Glomerular visceral epithelial cell (primary cell): ENCODE results near the gene SLC48A1.
"Not testable (repeated sequence)": the region's sequence is repeated elsewhere in the genome, so short reads cannot be mapped to it uniquely, and the experiment has no call there.

Source experiments
- DNase-seq: peaks from one replicate; pipeline ENCODE4 v3.0.0-alpha.2; 2016; ENCODE audit errors: extremely low spot score

Gene SLC48A1

GRCh38 chr12:47811581-47812484 is 38.8 kb downstream of the SLC48A1 start:
- DNase-seq: no peak

DNA sequence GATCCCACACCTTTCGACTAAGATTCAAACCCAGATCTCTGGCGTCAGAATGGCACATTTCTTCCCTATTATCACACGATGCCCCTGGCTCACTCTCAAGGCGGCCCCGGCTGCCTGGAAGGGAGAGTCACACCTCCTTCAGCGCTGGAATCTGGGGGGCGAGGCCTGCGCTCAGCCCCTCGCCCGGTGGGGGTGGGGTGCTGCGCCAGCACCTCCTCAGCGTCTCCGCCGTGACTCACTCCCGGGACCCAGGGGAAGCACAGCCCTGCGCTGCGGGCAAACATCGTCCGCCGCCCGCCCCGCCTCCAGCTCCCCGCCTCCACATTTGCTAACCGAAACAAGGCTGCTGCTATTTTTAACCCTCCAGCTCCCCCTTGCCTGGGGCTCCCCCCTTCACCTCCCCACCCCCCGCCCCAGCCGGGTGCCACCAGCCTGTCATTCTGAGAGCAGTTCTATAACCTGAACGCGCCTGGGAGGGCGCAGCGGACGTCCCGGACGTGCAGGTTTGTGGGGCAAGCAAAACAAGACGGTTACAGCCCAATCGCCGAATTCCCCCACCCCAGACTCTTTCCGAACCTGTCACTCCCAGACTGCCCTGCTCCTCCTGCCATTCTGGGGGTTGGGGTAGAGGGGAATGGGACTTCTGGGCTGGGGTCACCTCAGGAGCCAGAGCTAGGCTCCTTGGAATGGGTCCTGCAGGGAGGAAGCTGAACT is 39.9 kb downstream of the SLC48A1 start:
- peak; percentile 88 for DNase-seq

- DNase-seq: no peak
These were observed 40.6 kb downstream of the SLC48A1 start for GRCh38 chr12:47813511-47814196.

GRCh38 chr12:47814539-47815170 is 41.6 kb downstream of the SLC48A1 start:
- no peak for DNase-seq

DNA sequence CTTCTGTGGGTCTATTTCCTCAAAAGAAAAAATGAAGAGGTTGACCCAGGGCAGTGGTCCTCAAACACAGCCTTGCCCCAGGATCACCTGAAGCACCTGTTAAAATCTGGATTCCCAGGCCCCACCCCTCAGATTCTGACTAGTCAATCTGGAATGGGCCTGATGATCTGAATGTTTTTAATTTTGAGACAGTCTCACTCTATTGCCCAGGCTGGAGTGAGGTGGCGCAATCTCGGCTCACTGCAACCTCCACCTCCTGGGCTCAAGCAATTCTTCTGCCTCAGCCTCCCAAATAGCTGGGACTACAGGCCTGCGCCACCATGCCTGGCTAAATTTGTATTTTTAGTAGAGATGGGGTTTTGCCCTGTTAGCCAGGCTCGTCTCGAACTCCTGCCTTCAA is 42.4 kb downstream of the SLC48A1 start:
- DNase-seq: not testable (repeated sequence)

- no peak for DNase-seq
These were observed 43.6 kb downstream of the SLC48A1 start for GRCh38 chr12:47816403-47817271.

DNA sequence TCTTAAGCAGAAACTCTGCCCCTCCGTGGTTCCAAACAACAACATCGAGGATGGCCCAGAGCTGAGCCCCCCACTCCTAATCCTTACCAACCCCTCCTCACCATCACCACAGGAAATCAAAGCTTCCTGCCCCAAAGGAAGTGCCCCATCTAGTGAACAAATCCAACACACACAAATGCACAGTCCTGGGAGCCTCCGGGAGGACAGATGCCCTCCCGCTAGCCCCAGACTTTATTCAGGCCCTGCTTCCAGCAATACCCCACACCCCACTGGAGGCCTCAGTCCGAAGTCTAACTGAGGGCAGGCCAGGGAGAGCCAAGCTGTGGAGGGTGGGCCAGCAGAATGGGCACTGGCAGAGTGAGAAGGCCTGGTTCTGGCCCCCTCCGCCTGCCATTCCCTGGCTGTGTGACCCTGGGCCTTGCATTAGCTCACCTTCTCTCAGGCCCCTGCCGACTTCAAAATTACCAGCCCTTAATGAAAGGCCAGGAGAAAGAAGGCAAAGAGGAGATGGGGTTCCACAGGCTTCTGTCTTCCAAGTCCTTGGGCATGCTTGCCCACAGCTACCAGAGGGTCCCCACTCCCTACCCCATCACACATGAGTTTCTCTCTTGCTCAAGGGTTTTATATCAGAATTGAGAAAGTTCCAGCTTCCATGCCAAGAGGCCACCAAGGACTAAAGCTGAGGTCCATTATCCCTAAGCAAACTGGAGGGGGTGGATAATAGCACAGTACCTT is 44.4 kb downstream of the SLC48A1 start:
- DNase-seq: no peak

GRCh38 chr12:47818007-47818376 is 45.0 kb downstream of the SLC48A1 start:
- no peak for DNase-seq

DNA sequence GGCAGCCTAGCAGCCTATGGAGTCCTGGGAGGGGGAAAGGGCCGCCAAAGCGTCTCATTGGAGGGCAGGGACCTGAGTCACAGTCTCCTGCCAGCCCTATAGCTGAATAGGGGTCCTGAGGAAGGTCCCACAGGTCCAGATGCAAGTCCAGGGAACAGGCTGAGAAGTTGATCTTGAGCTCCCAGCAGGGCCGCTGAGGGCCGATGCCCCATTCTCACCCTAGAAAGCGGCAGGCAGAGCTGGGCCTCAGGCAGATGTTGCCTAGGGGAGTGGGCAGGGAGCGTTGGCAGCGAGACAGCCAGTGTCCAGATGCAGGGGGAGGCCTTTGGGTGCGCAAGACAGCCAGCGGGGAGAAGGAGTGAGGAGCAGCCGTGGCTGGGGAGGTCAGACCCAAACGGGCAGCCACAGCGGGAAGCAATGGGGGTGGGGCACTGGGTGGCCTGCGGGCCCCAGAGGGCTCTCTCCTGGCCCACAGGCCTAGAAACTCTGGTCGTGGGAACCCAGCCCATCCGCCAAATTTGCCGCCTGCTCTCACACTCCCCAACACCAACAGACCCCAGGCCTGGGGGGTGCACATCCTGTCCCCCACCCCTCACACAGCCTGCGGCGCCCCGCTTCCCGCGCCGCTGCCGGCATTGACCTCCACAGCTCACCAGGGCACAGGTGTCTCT is 45.6 kb downstream of the SLC48A1 start:
- no peak for DNase-seq

DNA sequence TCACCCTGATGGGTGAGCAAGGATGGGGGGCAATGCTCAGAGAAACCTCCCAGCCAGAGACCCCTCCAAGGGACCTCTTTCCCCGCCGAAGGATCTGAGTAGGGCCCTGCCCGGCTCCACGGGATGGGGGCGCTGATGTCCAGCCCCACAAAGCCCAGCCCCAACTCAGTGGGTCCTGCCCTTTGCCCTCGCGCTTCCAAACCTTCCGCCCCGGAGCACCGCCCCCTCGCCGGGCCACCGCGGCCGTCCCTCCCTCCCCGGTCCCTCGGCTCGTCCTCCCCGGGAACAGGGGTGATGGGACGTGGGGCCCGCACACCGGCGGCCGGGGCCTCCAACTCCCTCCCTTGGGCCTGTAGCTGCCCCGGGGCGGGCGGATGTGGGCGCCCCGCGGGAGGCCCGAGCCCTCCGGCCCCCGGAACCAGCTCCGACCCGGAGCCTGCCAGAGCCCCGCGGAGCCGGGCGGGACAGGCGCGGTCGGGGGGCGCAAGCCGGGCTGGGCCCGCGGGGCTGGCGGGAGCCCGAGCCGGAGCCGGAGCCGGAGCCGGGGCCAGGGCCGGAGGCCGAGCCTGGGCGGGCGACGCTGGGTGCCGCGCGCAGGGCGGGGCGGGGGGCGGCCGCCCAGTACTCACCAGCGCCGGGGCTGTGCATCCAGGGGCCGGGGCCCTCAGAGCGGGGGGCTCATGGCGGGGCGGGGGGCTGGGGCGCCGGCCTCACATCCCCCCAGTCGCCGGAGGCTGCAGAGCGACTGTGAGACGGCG is 46.3 kb downstream of the SLC48A1 start:
- no peak for DNase-seq

DNA sequence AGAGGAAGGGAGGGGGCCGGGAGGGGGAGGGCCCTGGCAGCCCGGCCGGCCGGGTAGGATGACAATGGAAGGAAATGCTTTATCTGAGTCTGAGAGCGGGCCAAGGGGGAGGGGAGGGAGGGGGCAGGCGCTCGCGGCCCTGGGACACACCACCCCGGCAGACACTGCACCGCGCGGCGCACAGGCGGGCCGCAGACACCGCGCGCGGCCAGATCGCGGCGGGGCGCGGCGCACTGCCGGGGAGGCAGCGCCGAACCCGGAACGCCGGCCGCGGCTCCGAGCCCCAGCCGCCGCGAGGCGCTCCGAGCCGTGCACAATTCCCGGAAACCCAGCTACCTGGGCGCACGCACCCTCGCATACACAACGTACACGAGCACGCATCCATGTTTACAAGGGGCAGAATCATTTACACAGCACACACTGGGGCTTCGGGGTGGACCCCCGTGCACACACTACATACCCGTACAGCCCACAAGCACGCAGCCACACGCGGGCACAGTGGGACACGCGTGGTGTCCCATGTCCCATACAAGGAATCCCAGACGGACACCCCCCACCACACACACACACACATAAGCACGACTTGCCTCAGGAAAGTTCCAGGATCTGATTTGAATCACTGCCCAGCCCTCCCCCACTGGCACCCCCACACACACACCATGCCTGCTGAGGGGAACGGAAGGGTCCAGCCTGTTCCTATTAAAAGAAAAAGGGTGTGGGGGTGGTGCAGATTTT is 47.0 kb downstream of the SLC48A1 start, which contains the start of gene HDAC7:
Gene HDAC7 (minus strand): TSS at position 8 of the 735 bp plus-strand sequence. CDS start 118 bp downstream, outside the sequence.
- peak; percentile 83 for DNase-seq

- peak; percentile 95 for DNase-seq
These were observed 47.8 kb downstream of the SLC48A1 start for GRCh38 chr12:47820631-47821345.

- DNase-seq: no peak
These were observed 48.3 kb downstream of the SLC48A1 start for GRCh38 chr12:47821346-47821706.

GRCh38 chr12:47822401-47822800 is 49.4 kb downstream of the SLC48A1 start:
- DNase-seq: no peak

GRCh38 chr12:47822863-47823262 is 49.8 kb downstream of the SLC48A1 start:
- DNase-seq: no peak

- no peak for DNase-seq
These were observed 50.5 kb downstream of the SLC48A1 start for GRCh38 chr12:47823422-47824086.

- DNase-seq: no peak
These were observed 51.2 kb downstream of the SLC48A1 start for GRCh38 chr12:47824198-47824597.
